SK-N-SH (cell line): Measurements from ENCODE around the gene C9orf78. TPM values are rescaled to one million over a fixed set of nuclear protein-coding genes. Genes with fewer than 3 reads are reported as not detected.
A peak's percentile ranks its signal among the peaks of the same experiment; 100 is the strongest.

ENCODE experiments used
- CTCF ChIA-PET: fragments of 300-600, 350-600 bp; formaldehyde crosslinking; extraction: SDS; loops from one replicate; lab custom pipeline; 2021; lab: Yijun Ruan, JAX
- POLR2A ChIA-PET: fragments of 350-600 bp; sonication (Branson Sonifier 250); formaldehyde crosslinking; extraction: SDS; loops from one replicate; lab custom pipeline; 2020; ENCODE audit warnings: antibody characterized with exemption, inconsistent platforms; lab: Yijun Ruan, JAX
- DNase-seq: peaks from one replicate; pipeline ENCODE4 v3.0.0; 2012
- H2AFZ ChIP-seq: fragments of 200-600 bp; sonication (generic); 2 replicates; pipeline ENCODE4 v1.8.1; 2016; ENCODE audit warnings: antibody characterized with exemption, mild to moderate bottlenecking, low read depth
- H3F3A ChIP-seq: fragments of 200-600 bp; sonication (generic); replicated peaks from 2 replicates; pipeline ENCODE3; 2016; ENCODE audit warnings: antibody characterized with exemption, mild to moderate bottlenecking; ENCODE audit not compliant: insufficient read depth
- H3K27ac ChIP-seq, 2 experiments: fragments of 200-500 bp in 1 of 2; fragments of 200-600 bp in 1 of 2; sonication (Bioruptor generic) in 1 of 2; sonication (generic), shearing (Covaris generic) in 1 of 2; 2 replicates each; pipeline versions ENCODE4 v1.5.1 to v1.6.1; 2014 to 2016; ENCODE audit warnings: low read depth in 2 of 2, inconsistent platforms in 1 of 2, low read length in 1 of 2, mild to moderate bottlenecking in 1 of 2, mixed read lengths in 1 of 2
- H3K27me3 ChIP-seq: fragments of 200-600 bp; sonication (generic), shearing (Covaris generic); 2 replicates; pipeline ENCODE4 v1.6.1; 2016; ENCODE audit warnings: mixed run types; ENCODE audit not compliant: insufficient read depth
- H3K36me3 ChIP-seq, 2 experiments: fragments of 200-500 bp in 1 of 2; fragments of 200-600 bp in 1 of 2; sonication (Bioruptor generic) in 1 of 2; sonication (generic) in 1 of 2; replicated peaks in 1 of 2; 2 replicates each; pipeline versions ENCODE3 to v1.5.1; 2014 to 2016; ENCODE audit warnings: low read length in 1 of 2, mild to moderate bottlenecking in 1 of 2; ENCODE audit not compliant: insufficient read depth in 2 of 2, control insufficient read depth in 1 of 2
- H3K4me1 ChIP-seq, 2 experiments: fragments of 200-500 bp in 1 of 2; fragments of 200-600 bp in 1 of 2; sonication (Bioruptor generic) in 1 of 2; sonication (generic), shearing (Covaris generic) in 1 of 2; 2 replicates each; pipeline versions ENCODE4 v1.5.1 to v1.6.1; 2014 to 2016; ENCODE audit warnings: low read depth in 1 of 2, low read length in 1 of 2, mixed run types in 1 of 2; ENCODE audit not compliant: insufficient read depth in 2 of 2, control insufficient read depth in 1 of 2
- H3K4me2 ChIP-seq: fragments of 200-600 bp; sonication (generic), shearing (Covaris generic); 2 replicates; pipeline ENCODE4 v1.6.1; 2017; ENCODE audit warnings: mixed run types
- H3K4me3 ChIP-seq, 2 experiments: fragments of 200-500 bp in 1 of 2; fragments of 200-600 bp in 1 of 2; sonication (Bioruptor generic) in 1 of 2; sonication (generic), shearing (Covaris generic) in 1 of 2; 2 replicates each; pipeline versions ENCODE4 v1.5.1 to v1.8.1; 2014 to 2016; ENCODE audit warnings: low read depth in 2 of 2, inconsistent platforms in 1 of 2, low read length in 1 of 2, mild to moderate bottlenecking in 1 of 2, mixed read lengths in 1 of 2, moderate library complexity in 1 of 2
- H3K79me2 ChIP-seq: fragments of 200-600 bp; sonication (generic); 2 replicates; pipeline ENCODE4 v1.8.1; 2017; ENCODE audit warnings: mild to moderate bottlenecking; ENCODE audit not compliant: insufficient read depth
- H3K9ac ChIP-seq: fragments of 200-600 bp; sonication (generic); 2 replicates; pipeline ENCODE4 v1.6.1; 2017; ENCODE audit warnings: mixed run types
- H3K9me2 ChIP-seq: fragments of 200-600 bp; sonication (generic); 2 replicates; pipeline ENCODE4 v1.6.1; 2017; ENCODE audit warnings: mixed run types
- H3K9me3 ChIP-seq: fragments of 200-600 bp; sonication (generic); 2 replicates; pipeline ENCODE4 v1.6.1; 2017; ENCODE audit warnings: mixed run types, mild to moderate bottlenecking, moderate library complexity
- H4K20me1 ChIP-seq: fragments of 200-600 bp; sonication (generic); 2 replicates; pipeline ENCODE4 v1.6.1; 2017; ENCODE audit warnings: mild to moderate bottlenecking, mixed run types; ENCODE audit not compliant: insufficient read depth
- CHD2 ChIP-seq: fragments of 150-350 bp; IDR thresholded peaks from 2 replicates; pipeline ENCODE4 v1.6.1; 2018; ENCODE audit warnings: low read length; ENCODE audit not compliant: partially characterized antibody
- EP300 ChIP-seq, 2 experiments: IDR thresholded peaks; 2 replicates each; pipeline versions ENCODE4 v1.4.0 to v1.6.1; 2012; ENCODE audit warnings: borderline replicate concordance in 1 of 2, low read depth in 1 of 2, low read length in 1 of 2
- EZH2phosphoT487 ChIP-seq: fragments of 200-600 bp; sonication (generic); IDR thresholded peaks from 2 replicates; pipeline ENCODE4 v1.6.1; 2017; ENCODE audit warnings: low read depth, mixed run types, mild to moderate bottlenecking, antibody characterized with exemption, moderate library complexity, borderline replicate concordance
- FOSL2 ChIP-seq: IDR thresholded peaks from 2 replicates; pipeline ENCODE4 v1.4.0; 2012; ENCODE audit warnings: low read depth, mild to moderate bottlenecking, moderate library complexity, borderline replicate concordance
- FOXJ3 ChIP-seq: sonication (generic); formaldehyde crosslinking; IDR thresholded peaks from 2 replicates; pipeline ENCODE4 v1.5.1; 2020; ENCODE audit warnings: mild to moderate bottlenecking, missing genetic modification reagents
- GATA2 ChIP-seq: sonication (generic); formaldehyde crosslinking; IDR thresholded peaks from 2 replicates; pipeline ENCODE4 v1.5.0; 2020; ENCODE audit warnings: mild to moderate bottlenecking, missing genetic modification reagents
- NFIC ChIP-seq: IDR thresholded peaks from 2 replicates; pipeline ENCODE4 v1.4.0; 2012; ENCODE audit warnings: borderline replicate concordance
- NRF1 ChIP-seq: IDR thresholded peaks from 2 replicates; pipeline ENCODE4 v1.6.1; 2012; ENCODE audit warnings: low read depth, mild to moderate bottlenecking, low read length
- POLR2AphosphoS5 ChIP-seq: IDR thresholded peaks from 2 replicates; pipeline ENCODE4 v1.6.1; 2012; ENCODE audit warnings: low read depth, low read length
- RAD21 ChIP-seq: IDR thresholded peaks from 2 replicates; pipeline ENCODE4 v1.6.1; 2012; ENCODE audit warnings: mild to moderate bottlenecking, low read length
- RCOR1 ChIP-seq: fragments of 150-350 bp; IDR thresholded peaks from 2 replicates; pipeline ENCODE4 v1.6.1; 2017; ENCODE audit warnings: antibody characterized with exemption, low read length
- SIN3A ChIP-seq: IDR thresholded peaks from 2 replicates; pipeline ENCODE4 v1.6.1; 2012; ENCODE audit warnings: low read depth, mild to moderate bottlenecking, low read length, moderate library complexity, borderline replicate concordance
- SMC3 ChIP-seq: IDR thresholded peaks from 2 replicates; pipeline ENCODE4 v1.6.1; 2012; ENCODE audit warnings: low read depth, low read length, improper control_type of control experiment
- TAF1 ChIP-seq: IDR thresholded peaks from 2 replicates; pipeline ENCODE4 v1.6.1; 2012; ENCODE audit warnings: low read depth, mild to moderate bottlenecking, low read length, moderate library complexity, borderline replicate concordance
- YY1 ChIP-seq: IDR thresholded peaks from 2 replicates; pipeline ENCODE4 v1.4.0; 2012; ENCODE audit warnings: low read depth, mild to moderate bottlenecking
- WGBS: methylation state at CpG from one replicate; pipeline ENCODE4 v1.1.6; 2017; ENCODE audit warnings: low lambda C conversion rate; 5-methylcytosine and 5-hydroxymethylcytosine counted together
- polyA plus RNA-seq, 3 experiments: library from polyadenylated mRNA; depleted of rRNA; stranded (reverse); fragments of >200 nt; gene quantifications; 2 replicates each; pipeline ENCODE4 v1.2.3, GENCODE V29; 2012
- TF ChIP-seq, protein P1 (sequence below): fragments of 150-350 bp; IDR thresholded peaks from 2 replicates; pipeline ENCODE4 v1.6.1; 2016; ENCODE audit warnings: mild to moderate bottlenecking, low read depth, low read length
- TF ChIP-seq, protein P2 (sequence below): fragments of 150-350 bp; IDR thresholded peaks from 2 replicates; pipeline ENCODE4 v1.6.1; 2017; ENCODE audit warnings: antibody characterized with exemption, low read length, low read depth, borderline replicate concordance
- TF ChIP-seq, protein P3 (sequence below): IDR thresholded peaks from 2 replicates; pipeline ENCODE4 v1.6.1; 2012; ENCODE audit warnings: mild to moderate bottlenecking, low read depth, low read length, moderate library complexity

Gene C9orf78
- polyA plus RNA-seq, 1 of the 3 experiments (the other 2 are of a cell fraction): 59.2 TPM

DNA sequence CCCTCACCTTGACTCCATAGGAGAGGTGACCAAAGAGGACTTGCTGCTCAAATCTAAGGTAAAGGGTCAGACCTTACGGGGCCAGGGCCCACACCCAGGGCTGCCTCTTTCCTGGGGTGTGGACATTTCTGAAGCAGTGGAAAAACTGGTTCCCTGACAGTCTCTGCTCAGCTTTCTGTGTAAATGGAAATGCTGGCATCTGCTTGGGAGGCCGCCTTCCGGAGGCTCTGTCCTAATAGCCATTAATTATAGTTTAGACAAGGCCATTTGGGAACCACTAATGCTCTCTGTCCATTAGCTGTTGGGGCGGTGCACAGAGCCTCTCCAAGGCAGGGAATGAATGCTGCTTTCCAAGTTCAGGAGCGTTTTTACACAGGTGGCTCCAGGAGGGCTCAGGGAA is 17.5 kb upstream of the C9orf78 start:
- Histone ChIP-seq H3K36me3 (peaks cover 10 to 56% of the 10 kb centered on the region in 2 experiments), H3K9ac (no peak overlapping the region), H3K4me2 (no peak overlapping the region), H3K9me3 (no peaks in the 10 kb centered on the region), H3K79me2 (no peaks in the 10 kb centered on the region), H3K4me1 (peaks cover 0 to 38% of the 10 kb centered on the region in 2 experiments; a peak in 2 of 4 replicates), H3K27ac (peak overlapping the region in 1 of 2 experiments; percentile 96; a peak in 2 of 4 replicates), H3K27me3 (no peaks in the 10 kb centered on the region), H3F3A (peaks cover 3% of the 10 kb centered on the region), H2AFZ (no peak overlapping the region), H3K4me3 (no peak overlapping the region), H3K9me2 (no peaks in the 10 kb centered on the region), H4K20me1 (no peaks in the 10 kb centered on the region)
- WGBS: 48% methylated on average over 2 of the region's 5 CpGs
- DNase-seq: peak; percentile 63
- POLR2A ChIA-PET: interaction anchor here (0.8 to 1.0 kb wide), 4 partner anchors 8 to 18 kb away, joined by 3 to 4 read pairs (median 3); partner anchors contain the start of gene C9orf78
- CTCF ChIA-PET: interaction anchor here (1.4 kb wide), 1 partner anchor 14 kb away, joined by 4 read pairs; no protein-coding TSS in a partner anchor
- TF ChIP-seq RCOR1 (peak; percentile 64; the same call in 1 of the 2 replicates), NRF1 (no peak), POLR2AphosphoS5 (no peak), SMC3 (no peak), RAD21 (peak; percentile 17; the same call in 1 of the 2 replicates), EZH2phosphoT487 (no peak), EP300 (IDR thresholded peaks at IDR 0.05; ENCODE audit: borderline replicate concordance in 1 of 2, low read depth in 1 of 2, low read length in 1 of 2) (peak in 1 of 2 experiments; percentile 68; a peak in 1 of 4 replicates), SIN3A (no peak), CHD2 (peak; percentile 25)
- TF ChIP-seq, protein P1, sequence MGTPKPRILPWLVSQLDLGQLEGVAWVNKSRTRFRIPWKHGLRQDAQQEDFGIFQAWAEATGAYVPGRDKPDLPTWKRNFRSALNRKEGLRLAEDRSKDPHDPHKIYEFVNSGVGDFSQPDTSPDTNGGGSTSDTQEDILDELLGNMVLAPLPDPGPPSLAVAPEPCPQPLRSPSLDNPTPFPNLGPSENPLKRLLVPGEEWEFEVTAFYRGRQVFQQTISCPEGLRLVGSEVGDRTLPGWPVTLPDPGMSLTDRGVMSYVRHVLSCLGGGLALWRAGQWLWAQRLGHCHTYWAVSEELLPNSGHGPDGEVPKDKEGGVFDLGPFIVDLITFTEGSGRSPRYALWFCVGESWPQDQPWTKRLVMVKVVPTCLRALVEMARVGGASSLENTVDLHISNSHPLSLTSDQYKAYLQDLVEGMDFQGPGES: no peak
- TF ChIP-seq, protein P2, sequence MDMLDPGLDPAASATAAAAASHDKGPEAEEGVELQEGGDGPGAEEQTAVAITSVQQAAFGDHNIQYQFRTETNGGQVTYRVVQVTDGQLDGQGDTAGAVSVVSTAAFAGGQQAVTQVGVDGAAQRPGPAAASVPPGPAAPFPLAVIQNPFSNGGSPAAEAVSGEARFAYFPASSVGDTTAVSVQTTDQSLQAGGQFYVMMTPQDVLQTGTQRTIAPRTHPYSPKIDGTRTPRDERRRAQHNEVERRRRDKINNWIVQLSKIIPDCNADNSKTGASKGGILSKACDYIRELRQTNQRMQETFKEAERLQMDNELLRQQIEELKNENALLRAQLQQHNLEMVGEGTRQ: no peak

DNA sequence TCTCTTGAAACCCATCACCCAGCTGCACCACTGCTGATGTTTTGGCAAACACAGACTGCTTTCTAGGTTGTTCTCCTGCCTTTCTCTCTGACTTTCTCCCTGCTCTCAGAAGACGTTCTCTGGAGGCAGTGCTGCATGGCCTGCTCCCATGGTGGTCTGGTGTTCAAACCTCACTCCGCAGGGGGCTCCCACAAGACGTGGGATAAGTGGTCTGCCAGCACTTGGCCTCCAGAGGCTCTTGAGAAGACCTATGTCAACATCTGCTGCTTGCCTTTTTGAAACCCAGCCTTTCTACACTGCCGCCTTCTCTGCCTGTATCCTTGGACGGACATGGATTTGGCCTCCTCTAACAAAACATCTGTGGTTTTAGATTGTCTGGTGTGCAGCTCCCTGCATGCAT is 16.7 kb upstream of the C9orf78 start:
- CTCF ChIA-PET: no interaction called here

More for the DNA sequence above, 16.7 kb upstream of the C9orf78 start:
- WGBS: 71% methylated on average over 5 of the region's 5 CpGs
- peaks cover 10 to 51% of the 10 kb centered on the region in 2 experiments for H3K36me3 ChIP-seq
- H4K20me1 ChIP-seq: no peaks in the 10 kb centered on the region
- peak overlapping the region in 1 of 2 experiments; percentile 96; a peak in 2 of 4 replicates for H3K27ac ChIP-seq
- DNase-seq: no peak
- peaks cover 0 to 38% of the 10 kb centered on the region in 2 experiments; a peak in 2 of 4 replicates for H3K4me1 ChIP-seq
- POLR2A ChIA-PET: no interaction called here
- peaks cover 3% of the 10 kb centered on the region for H3F3A ChIP-seq
- TF ChIP-seq POLR2AphosphoS5 (no peak), FOSL2 (no peak), TAF1 (no peak), FOXJ3 (CRISPR knock-in tag) (no peak), RCOR1 (no peak), YY1 (no peak), EP300 (IDR thresholded peaks at IDR 0.05; ENCODE audit: borderline replicate concordance in 1 of 2, low read depth in 1 of 2, low read length in 1 of 2) (no peak), GATA2 (CRISPR knock-in tag) (no peak), EZH2phosphoT487 (no peak), NFIC (no peak)
- TF ChIP-seq, protein P3, sequence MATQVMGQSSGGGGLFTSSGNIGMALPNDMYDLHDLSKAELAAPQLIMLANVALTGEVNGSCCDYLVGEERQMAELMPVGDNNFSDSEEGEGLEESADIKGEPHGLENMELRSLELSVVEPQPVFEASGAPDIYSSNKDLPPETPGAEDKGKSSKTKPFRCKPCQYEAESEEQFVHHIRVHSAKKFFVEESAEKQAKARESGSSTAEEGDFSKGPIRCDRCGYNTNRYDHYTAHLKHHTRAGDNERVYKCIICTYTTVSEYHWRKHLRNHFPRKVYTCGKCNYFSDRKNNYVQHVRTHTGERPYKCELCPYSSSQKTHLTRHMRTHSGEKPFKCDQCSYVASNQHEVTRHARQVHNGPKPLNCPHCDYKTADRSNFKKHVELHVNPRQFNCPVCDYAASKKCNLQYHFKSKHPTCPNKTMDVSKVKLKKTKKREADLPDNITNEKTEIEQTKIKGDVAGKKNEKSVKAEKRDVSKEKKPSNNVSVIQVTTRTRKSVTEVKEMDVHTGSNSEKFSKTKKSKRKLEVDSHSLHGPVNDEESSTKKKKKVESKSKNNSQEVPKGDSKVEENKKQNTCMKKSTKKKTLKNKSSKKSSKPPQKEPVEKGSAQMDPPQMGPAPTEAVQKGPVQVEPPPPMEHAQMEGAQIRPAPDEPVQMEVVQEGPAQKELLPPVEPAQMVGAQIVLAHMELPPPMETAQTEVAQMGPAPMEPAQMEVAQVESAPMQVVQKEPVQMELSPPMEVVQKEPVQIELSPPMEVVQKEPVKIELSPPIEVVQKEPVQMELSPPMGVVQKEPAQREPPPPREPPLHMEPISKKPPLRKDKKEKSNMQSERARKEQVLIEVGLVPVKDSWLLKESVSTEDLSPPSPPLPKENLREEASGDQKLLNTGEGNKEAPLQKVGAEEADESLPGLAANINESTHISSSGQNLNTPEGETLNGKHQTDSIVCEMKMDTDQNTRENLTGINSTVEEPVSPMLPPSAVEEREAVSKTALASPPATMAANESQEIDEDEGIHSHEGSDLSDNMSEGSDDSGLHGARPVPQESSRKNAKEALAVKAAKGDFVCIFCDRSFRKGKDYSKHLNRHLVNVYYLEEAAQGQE: no peak
- TF ChIP-seq, all 33 proteins: peak for 0
- H2AFZ ChIP-seq: no peak overlapping the region
- H3K9me2 ChIP-seq: no peaks in the 10 kb centered on the region
- H3K4me2 ChIP-seq: no peak overlapping the region
- no peaks in the 10 kb centered on the region for H3K9me3 ChIP-seq
- H3K9ac ChIP-seq: no peak overlapping the region
- H3K79me2 ChIP-seq: no peaks in the 10 kb centered on the region
- no peak overlapping the region for H3K4me3 ChIP-seq
- no peaks in the 10 kb centered on the region for H3K27me3 ChIP-seq
